CD14-positive monocyte (primary cell): ENCODE results near the gene TRIM44. TPM values are rescaled to one million over a fixed set of nuclear protein-coding genes. Genes with fewer than 3 reads are reported as not detected.

Experiments used
- DNase-seq, 3 donors: peaks; one replicate each; pipeline ENCODE4 v3.0.0-alpha.2; 2011 to 2022
- H2AFZ ChIP-seq: 2 replicates; pipeline ENCODE4 v1.6.0; 2012; ENCODE audit warnings: mild to moderate bottlenecking, low read depth, low read length, inconsistent platforms; ENCODE audit not compliant: insufficient read depth, poor library complexity, severe bottlenecking
- H3K27ac ChIP-seq, 2 donors: 1 replicate in 1 of 2; 2 replicates in 1 of 2; pipeline ENCODE4 v1.5.1; 2012 to 2013; ENCODE audit warnings: low read length in 2 of 2, control low read depth in 1 of 2, inconsistent platforms in 1 of 2, low read depth in 1 of 2, mild to moderate bottlenecking in 1 of 2
- H3K27me3 ChIP-seq, 2 donors: one replicate each; pipeline versions ENCODE4 v1.6.0 to v1.6.1; 2011 to 2013; ENCODE audit warnings: low read length in 2 of 2; ENCODE audit not compliant: control insufficient read depth in 2 of 2, insufficient read depth in 2 of 2
- H3K36me3 ChIP-seq, 2 donors: replicated peaks in 1 of 2; 1 replicate in 1 of 2; 2 replicates in 1 of 2; pipeline versions ENCODE4 v1.5.1 to v1.6.1; 2012 to 2013; ENCODE audit warnings: low read length in 2 of 2, control low read depth in 1 of 2, inconsistent platforms in 1 of 2, mild to moderate bottlenecking in 1 of 2; ENCODE audit not compliant: insufficient read depth in 2 of 2, control insufficient read depth in 1 of 2
- H3K4me1 ChIP-seq, 2 donors: 1 replicate in 1 of 2; 2 replicates in 1 of 2; pipeline versions ENCODE4 v1.5.1 to v1.6.1; 2012 to 2013; ENCODE audit warnings: low read length in 2 of 2, control low read depth in 1 of 2, inconsistent platforms in 1 of 2, mild to moderate bottlenecking in 1 of 2, moderate library complexity in 1 of 2; ENCODE audit not compliant: insufficient read depth in 2 of 2, control insufficient read depth in 1 of 2
- H3K4me2 ChIP-seq: replicated peaks from 2 replicates; pipeline ENCODE3; 2012; ENCODE audit warnings: low read length, moderate library complexity, mild to moderate bottlenecking; ENCODE audit not compliant: poor library complexity, severe bottlenecking; ENCODE audit errors: extremely low read depth
- H3K4me3 ChIP-seq, 3 experiments: fragments of 200-600 bp in 1 of 3; sonication (generic) in 1 of 3; replicated peaks in 1 of 3; 1 replicate in 2 of 3; 2 replicates in 1 of 3; pipeline ENCODE4 v1.5.1; 2011 to 2013; ENCODE audit warnings: low read length in 3 of 3, mild to moderate bottlenecking in 3 of 3, control low read depth in 2 of 3, low read depth in 2 of 3, inconsistent platforms in 1 of 3, moderate library complexity in 1 of 3
- H3K79me2 ChIP-seq: 2 replicates; pipeline ENCODE4 v1.6.0; 2012; ENCODE audit warnings: mild to moderate bottlenecking, control low read depth, inconsistent platforms, low read length, moderate library complexity; ENCODE audit not compliant: insufficient read depth
- H3K9ac ChIP-seq: 2 replicates; pipeline ENCODE4 v1.6.0; 2017; ENCODE audit warnings: low read length, mild to moderate bottlenecking; ENCODE audit not compliant: insufficient read depth, poor library complexity, severe bottlenecking
- H3K9me3 ChIP-seq, 2 donors: replicated peaks in 1 of 2; 1 replicate in 1 of 2; 2 replicates in 1 of 2; pipeline versions ENCODE4 v1.5.1 to v1.6.1; 2012 to 2013; ENCODE audit warnings: low read length in 2 of 2, control low read depth in 1 of 2; ENCODE audit not compliant: control insufficient read depth in 1 of 2, insufficient read depth in 1 of 2
- H4K20me1 ChIP-seq: 2 replicates; pipeline ENCODE4 v1.6.0; 2012; ENCODE audit warnings: mild to moderate bottlenecking, low read length, control low read depth, moderate library complexity; ENCODE audit not compliant: insufficient read depth
- H3K27ac Mint-ChIP-seq, 7 donors: one replicate each; pipeline ENCODE4 v1.8.0; 2020; ENCODE audit warnings: mild to moderate bottlenecking in 7 of 7, mixed read lengths in 7 of 7, moderate library complexity in 6 of 7, inconsistent platforms in 2 of 7
- H3K27me3 Mint-ChIP-seq, 3 donors: one replicate each; pipeline ENCODE4 v1.8.0; 2021 to 2022; ENCODE audit warnings: low read depth in 3 of 3, mild to moderate bottlenecking in 3 of 3, mixed read lengths in 3 of 3, moderate library complexity in 3 of 3, inconsistent platforms in 1 of 3
- H3K36me3 Mint-ChIP-seq, 2 donors: one replicate each; pipeline ENCODE4 v1.8.0; 2020; ENCODE audit warnings: mixed read lengths in 2 of 2, inconsistent platforms in 1 of 2, mild to moderate bottlenecking in 1 of 2
- H3K4me1 Mint-ChIP-seq: one replicate; pipeline ENCODE4 v1.8.0; 2020; ENCODE audit warnings: mild to moderate bottlenecking, mixed read lengths
- H3K4me3 Mint-ChIP-seq, 2 donors: one replicate each; pipeline ENCODE4 v1.8.0; 2020; ENCODE audit warnings: mild to moderate bottlenecking in 2 of 2, mixed read lengths in 2 of 2, moderate library complexity in 1 of 2
- H3K9me3 Mint-ChIP-seq, 7 donors: one replicate each; pipeline ENCODE4 v1.8.0; 2020 to 2022; ENCODE audit warnings: mixed read lengths in 7 of 7, mild to moderate bottlenecking in 6 of 7, moderate library complexity in 6 of 7, inconsistent platforms in 2 of 7
- CTCF ChIP-seq: fragments of 200-600 bp; IDR thresholded peaks from one replicate; pipeline ENCODE4 v1.8.0; 2022; ENCODE audit warnings: antibody characterized with exemption, mild to moderate bottlenecking
- WGBS: methylation state at CpG from one replicate; pipeline ENCODE4 v1.1.5; 2013; ENCODE audit warnings: missing lambda C conversion rate; ENCODE audit not compliant: insufficient coverage; 5-methylcytosine and 5-hydroxymethylcytosine counted together
- intact Hi-C, 2 donors: fragments of 100-400 bp; cut with micrococcal nuclease; formaldehyde crosslinking; loops; one replicate each; pipeline versions ENCODE4 v1.15.0 to v1.15.1; 2023
- polyA plus RNA-seq, 3 donors: library from polyadenylated mRNA; depleted of rRNA in 1 of 3; unstranded in 2 of 3; stranded (reverse) in 1 of 3; fragments of 300-500 nt in 2 of 3; fragments of >200 nt in 1 of 3; fragmentation: Illumina TruSeq in 2 of 3; gene quantifications; 1 replicate in 2 of 3; 2 replicates in 1 of 3; pipeline ENCODE4 v1.2.3, GENCODE V29; 2012 to 2021

TRIM44 gene
- polyA plus RNA-seq, 3 donors = 25.3 to 47.1 (median 45.9) TPM

GRCh38 chr11:35842958-35843357 lies 180.4 kb downstream of the TRIM44 start:
- Histone ChIP-seq H3K27me3 (no peaks in the 10 kb centered on the region), H4K20me1 (no peaks in the 10 kb centered on the region), H3K36me3 (no peaks in the 10 kb centered on the region), H3K79me2 (no peaks in the 10 kb centered on the region), H3K27ac (no peak overlapping the region), H3K9me3 (no peaks in the 10 kb centered on the region), H3K4me2 (no peak overlapping the region), H3K4me3 (no peak overlapping the region), H2AFZ (no peak overlapping the region), H3K9ac (no peak overlapping the region), H3K4me1 (no peaks in the 10 kb centered on the region)
- Mint-ChIP-seq H3K4me3 (no peak overlapping the region), H3K27me3 (peaks cover 2 to 11% (median 8%) of the 10 kb centered on the region in 3 donors), H3K4me1 (no peaks in the 10 kb centered on the region), H3K9me3 (peaks cover 0 to 5% (median 3%) of the 10 kb centered on the region in 7 donors), H3K36me3 (no peaks in the 10 kb centered on the region), H3K27ac (no peak overlapping the region)
- intact Hi-C loops = no loop called here
- no CpG with 5 or more reads among the region's 1 CpG for WGBS
- no peak for TF ChIP-seq CTCF
- DNase-seq = no peak

- no peak overlapping the region for H3K4me2 ChIP-seq
- intact Hi-C loops = no loop called here
- no peak overlapping the region for H2AFZ ChIP-seq
- H3K4me3 ChIP-seq = no peak overlapping the region
- peaks cover 0 to 5% (median 3%) of the 10 kb centered on the region in 7 donors for H3K9me3 Mint-ChIP-seq
- no peak overlapping the region for H3K27ac ChIP-seq
- no peaks in the 10 kb centered on the region for H3K36me3 Mint-ChIP-seq
- no peaks in the 10 kb centered on the region for H3K4me1 ChIP-seq
- peaks cover 0 to 8% (median 8%) of the 10 kb centered on the region in 3 donors for H3K27me3 Mint-ChIP-seq
- no peak overlapping the region for H3K4me3 Mint-ChIP-seq
- H3K9ac ChIP-seq = no peak overlapping the region
- no peaks in the 10 kb centered on the region for H3K79me2 ChIP-seq
- no peak overlapping the region for H3K27ac Mint-ChIP-seq
- no peaks in the 10 kb centered on the region for H3K36me3 ChIP-seq
- H4K20me1 ChIP-seq = no peaks in the 10 kb centered on the region
- TF ChIP-seq CTCF = no peak
- H3K9me3 ChIP-seq = no peaks in the 10 kb centered on the region
- DNase-seq = no peak
- no peaks in the 10 kb centered on the region for H3K27me3 ChIP-seq
- H3K4me1 Mint-ChIP-seq = no peaks in the 10 kb centered on the region
- WGBS = no CpG with 5 or more reads among the region's 4 CpGs
These were observed 182.0 kb downstream of the TRIM44 start for GRCh38 chr11:35844579-35844978.
